ENCODE measurements around the gene PRRT1B.

Gene PRRT1B

GRCh38 chr9:131578731-131579504 lies 33.6 kb downstream of the PRRT1B start:
- H3K18ac ChIP-seq (ENCODE audit: low read length): no peak overlapping the region
- no peak overlapping the region for H3K27ac ChIP-seq (ENCODE audit: low read depth, low read length)
- H3K4me2 ChIP-seq (ENCODE audit: low read length): no peak overlapping the region
- H3K9ac ChIP-seq (ENCODE audit: low read length): no peak overlapping the region
- H2AK5ac ChIP-seq (ENCODE audit: low read length): no peak overlapping the region
- H3K4me3 ChIP-seq (ENCODE audit: low read length): no peak overlapping the region
- no peak overlapping the region for H3K4ac ChIP-seq (ENCODE audit: low read depth, low read length)
- WGBS (ENCODE audit: extremely low coverage, insufficient coverage, low lambda C conversion rate): no CpG with 5 or more reads among the region's 26 CpGs
- H3K27me3 ChIP-seq (ENCODE audit: insufficient read depth, low read length, poor library complexity): no peaks in the 10 kb centered on the region
- H4K5ac ChIP-seq (ENCODE audit: low read length): no peak overlapping the region
- H2BK5ac ChIP-seq (ENCODE audit: low read length): no peak overlapping the region
- no peak for DNase-seq
- H3K36me3 ChIP-seq (ENCODE audit: control insufficient read depth, insufficient read depth, low read length): peaks cover 2% of the 10 kb centered on the region
- no peak overlapping the region for H3K56ac ChIP-seq (ENCODE audit: low read length)
- H3K79me1 ChIP-seq (ENCODE audit: low read length): no peaks in the 10 kb centered on the region
- H3K79me2 ChIP-seq (ENCODE audit: control insufficient read depth, insufficient read depth, low read length): no peaks in the 10 kb centered on the region
- no peak overlapping the region for H4K8ac ChIP-seq (ENCODE audit: low read depth, low read length)
- no peak overlapping the region for H3K23ac ChIP-seq (ENCODE audit: low read length)
- H3K4me1 ChIP-seq (ENCODE audit: control insufficient read depth, low read depth, low read length): no peaks in the 10 kb centered on the region
- no peak overlapping the region for H2BK120ac ChIP-seq (ENCODE audit: low read depth, low read length)
- no peak overlapping the region for H2BK15ac ChIP-seq (replicated peaks; ENCODE audit: low read depth)

- Histone ChIP-seq H2BK120ac (ENCODE audit: low read depth, low read length) (no peak overlapping the region), H3K23ac (ENCODE audit: low read length) (no peak overlapping the region), H3K27me3 (ENCODE audit: insufficient read depth, low read length, poor library complexity) (no peaks in the 10 kb centered on the region), H4K8ac (ENCODE audit: low read depth, low read length) (no peak overlapping the region), H3K79me1 (ENCODE audit: low read length) (no peaks in the 10 kb centered on the region), H4K5ac (ENCODE audit: low read length) (no peak overlapping the region), H3K4me2 (ENCODE audit: low read length) (no peak overlapping the region), H2BK15ac (replicated peaks; ENCODE audit: low read depth) (no peak overlapping the region), H3K18ac (ENCODE audit: low read length) (no peak overlapping the region), H3K36me3 (ENCODE audit: control insufficient read depth, insufficient read depth, low read length) (peaks cover 2% of the 10 kb centered on the region), H3K56ac (ENCODE audit: low read length) (no peak overlapping the region), H3K27ac (ENCODE audit: low read depth, low read length) (no peak overlapping the region), H3K4ac (ENCODE audit: low read depth, low read length) (no peak overlapping the region), H2AK5ac (ENCODE audit: low read length) (no peak overlapping the region), H2BK5ac (ENCODE audit: low read length) (no peak overlapping the region), H3K4me3 (ENCODE audit: low read length) (no peak overlapping the region), H3K9ac (ENCODE audit: low read length) (no peak overlapping the region), H3K4me1 (ENCODE audit: control insufficient read depth, low read depth, low read length) (no peaks in the 10 kb centered on the region), H3K79me2 (ENCODE audit: control insufficient read depth, insufficient read depth, low read length) (no peaks in the 10 kb centered on the region)
- no peak for DNase-seq
- WGBS (ENCODE audit: extremely low coverage, insufficient coverage, low lambda C conversion rate): no CpG with 5 or more reads among the region's 8 CpGs
These were observed 34.5 kb downstream of the PRRT1B start for GRCh38 chr9:131579789-131580211.

GRCh38 chr9:131580358-131580757 lies 35.0 kb downstream of the PRRT1B start:
- Histone ChIP-seq H3K27me3 (ENCODE audit: insufficient read depth, low read length, poor library complexity) (no peaks in the 10 kb centered on the region), H2BK5ac (ENCODE audit: low read length) (no peak overlapping the region), H3K56ac (ENCODE audit: low read length) (no peak overlapping the region), H2BK120ac (ENCODE audit: low read depth, low read length) (no peak overlapping the region), H3K79me1 (ENCODE audit: low read length) (no peaks in the 10 kb centered on the region), H3K4me1 (ENCODE audit: control insufficient read depth, low read depth, low read length) (no peaks in the 10 kb centered on the region), H3K79me2 (ENCODE audit: control insufficient read depth, insufficient read depth, low read length) (no peaks in the 10 kb centered on the region), H3K4ac (ENCODE audit: low read depth, low read length) (no peak overlapping the region), H4K5ac (ENCODE audit: low read length) (no peak overlapping the region), H4K8ac (ENCODE audit: low read depth, low read length) (no peak overlapping the region), H2AK5ac (ENCODE audit: low read length) (no peak overlapping the region), H3K23ac (ENCODE audit: low read length) (no peak overlapping the region), H3K9ac (ENCODE audit: low read length) (no peak overlapping the region), H3K36me3 (ENCODE audit: control insufficient read depth, insufficient read depth, low read length) (peaks cover 2% of the 10 kb centered on the region), H2BK15ac (replicated peaks; ENCODE audit: low read depth) (no peak overlapping the region), H3K4me3 (ENCODE audit: low read length) (no peak overlapping the region), H3K27ac (ENCODE audit: low read depth, low read length) (no peak overlapping the region), H3K18ac (ENCODE audit: low read length) (no peak overlapping the region), H3K4me2 (ENCODE audit: low read length) (no peak overlapping the region)
- no peak for DNase-seq
- WGBS (ENCODE audit: extremely low coverage, insufficient coverage, low lambda C conversion rate): no CpG with 5 or more reads among the region's 9 CpGs

- peaks cover 2% of the 10 kb centered on the region for H3K36me3 ChIP-seq (ENCODE audit: control insufficient read depth, insufficient read depth, low read length)
- no peak overlapping the region for H3K18ac ChIP-seq (ENCODE audit: low read length)
- H2BK5ac ChIP-seq (ENCODE audit: low read length): no peak overlapping the region
- WGBS (ENCODE audit: extremely low coverage, insufficient coverage, low lambda C conversion rate): no CpG with 5 or more reads among the region's 10 CpGs
- no peak overlapping the region for H3K23ac ChIP-seq (ENCODE audit: low read length)
- DNase-seq: no peak
- no peak overlapping the region for H3K4ac ChIP-seq (ENCODE audit: low read depth, low read length)
- H2BK15ac ChIP-seq (replicated peaks; ENCODE audit: low read depth): no peak overlapping the region
- no peaks in the 10 kb centered on the region for H3K79me1 ChIP-seq (ENCODE audit: low read length)
- no peaks in the 10 kb centered on the region for H3K79me2 ChIP-seq (ENCODE audit: control insufficient read depth, insufficient read depth, low read length)
- no peak overlapping the region for H3K56ac ChIP-seq (ENCODE audit: low read length)
- H2AK5ac ChIP-seq (ENCODE audit: low read length): no peak overlapping the region
- H3K9ac ChIP-seq (ENCODE audit: low read length): no peak overlapping the region
- H4K5ac ChIP-seq (ENCODE audit: low read length): no peak overlapping the region
- H3K4me1 ChIP-seq (ENCODE audit: control insufficient read depth, low read depth, low read length): no peaks in the 10 kb centered on the region
- no peak overlapping the region for H4K8ac ChIP-seq (ENCODE audit: low read depth, low read length)
- no peak overlapping the region for H3K4me2 ChIP-seq (ENCODE audit: low read length)
- no peak overlapping the region for H3K4me3 ChIP-seq (ENCODE audit: low read length)
- H3K27me3 ChIP-seq (ENCODE audit: insufficient read depth, low read length, poor library complexity): no peaks in the 10 kb centered on the region
- H2BK120ac ChIP-seq (ENCODE audit: low read depth, low read length): no peak overlapping the region
- H3K27ac ChIP-seq (ENCODE audit: low read depth, low read length): no peak overlapping the region
These were observed 36.7 kb downstream of the PRRT1B start for GRCh38 chr9:131582056-131582455.

- Histone ChIP-seq H3K79me1 (ENCODE audit: low read length) (no peaks in the 10 kb centered on the region), H3K18ac (ENCODE audit: low read length) (no peak overlapping the region), H3K27ac (ENCODE audit: low read depth, low read length) (no peak overlapping the region), H4K5ac (ENCODE audit: low read length) (no peak overlapping the region), H3K4me3 (ENCODE audit: low read length) (no peak overlapping the region), H3K56ac (ENCODE audit: low read length) (no peak overlapping the region), H3K9ac (ENCODE audit: low read length) (no peak overlapping the region), H2BK120ac (ENCODE audit: low read depth, low read length) (no peak overlapping the region), H3K79me2 (ENCODE audit: control insufficient read depth, insufficient read depth, low read length) (no peaks in the 10 kb centered on the region), H4K8ac (ENCODE audit: low read depth, low read length) (no peak overlapping the region), H2AK5ac (ENCODE audit: low read length) (no peak overlapping the region), H2BK5ac (ENCODE audit: low read length) (no peak overlapping the region), H3K4me2 (ENCODE audit: low read length) (no peak overlapping the region), H3K4ac (ENCODE audit: low read depth, low read length) (no peak overlapping the region), H3K27me3 (ENCODE audit: insufficient read depth, low read length, poor library complexity) (no peaks in the 10 kb centered on the region), H3K36me3 (ENCODE audit: control insufficient read depth, insufficient read depth, low read length) (no peaks in the 10 kb centered on the region), H2BK15ac (replicated peaks; ENCODE audit: low read depth) (no peak overlapping the region), H3K4me1 (ENCODE audit: control insufficient read depth, low read depth, low read length) (no peaks in the 10 kb centered on the region), H3K23ac (ENCODE audit: low read length) (no peak overlapping the region)
- no peak for DNase-seq
- WGBS (ENCODE audit: extremely low coverage, insufficient coverage, low lambda C conversion rate): no CpG with 5 or more reads among the region's 27 CpGs
These were observed 37.4 kb downstream of the PRRT1B start for GRCh38 chr9:131582466-131583336.
